Upper lobe of left lung (tissue), 4 donors: Measurements from ENCODE around the gene RNF126.

ENCODE experiments used
- EP300 ChIP-seq, 4 donors: sonication (generic); formaldehyde crosslinking; IDR thresholded peaks; one replicate each; pipeline ENCODE4 v1.5.1; 2017; ENCODE audit warnings: antibody characterized with exemption in 4 of 4, control low read depth in 2 of 4
- POLR2A ChIP-seq, 4 donors: fragments of 450-650 bp; IDR thresholded peaks; one replicate each; pipeline ENCODE4 v1.5.1; 2016 to 2017; ENCODE audit warnings: antibody characterized with exemption in 4 of 4, mild to moderate bottlenecking in 2 of 4
- TF ChIP-seq, protein P1 (sequence below), 6 experiments: fragments of 450-650 bp in 4 of 6; fragments of 200-600 bp in 2 of 6; sonication (generic) in 2 of 6; IDR thresholded peaks; one replicate each; pipeline ENCODE4 v1.5.1; 2016 to 2019; ENCODE audit warnings: antibody characterized with exemption in 6 of 6

DNA sequence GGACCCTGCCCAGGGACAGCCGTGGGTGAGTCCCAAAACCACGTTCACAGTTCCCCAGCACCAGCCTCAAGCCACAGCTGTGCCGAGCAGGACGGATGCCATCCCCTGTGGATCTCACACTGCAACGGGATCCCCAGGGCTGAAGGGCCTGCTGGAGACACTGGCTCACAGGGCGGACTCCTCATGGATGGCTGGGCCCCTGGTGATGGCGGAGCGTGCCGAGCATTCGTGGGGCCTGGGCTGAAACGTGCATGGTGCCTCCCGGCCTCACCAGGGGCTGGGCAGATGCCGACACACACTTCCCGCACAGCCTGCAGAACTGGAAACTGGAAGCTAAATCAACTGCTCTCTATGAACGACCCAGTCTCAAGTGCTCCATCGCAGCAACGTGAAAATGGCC, 9.6 kb downstream of the RNF126 start:
- TF ChIP-seq EP300 (IDR thresholded peaks at IDR 0.05) (no peak), POLR2A (IDR thresholded peaks at IDR 0.05) (no peak)
- TF ChIP-seq, protein P1, sequence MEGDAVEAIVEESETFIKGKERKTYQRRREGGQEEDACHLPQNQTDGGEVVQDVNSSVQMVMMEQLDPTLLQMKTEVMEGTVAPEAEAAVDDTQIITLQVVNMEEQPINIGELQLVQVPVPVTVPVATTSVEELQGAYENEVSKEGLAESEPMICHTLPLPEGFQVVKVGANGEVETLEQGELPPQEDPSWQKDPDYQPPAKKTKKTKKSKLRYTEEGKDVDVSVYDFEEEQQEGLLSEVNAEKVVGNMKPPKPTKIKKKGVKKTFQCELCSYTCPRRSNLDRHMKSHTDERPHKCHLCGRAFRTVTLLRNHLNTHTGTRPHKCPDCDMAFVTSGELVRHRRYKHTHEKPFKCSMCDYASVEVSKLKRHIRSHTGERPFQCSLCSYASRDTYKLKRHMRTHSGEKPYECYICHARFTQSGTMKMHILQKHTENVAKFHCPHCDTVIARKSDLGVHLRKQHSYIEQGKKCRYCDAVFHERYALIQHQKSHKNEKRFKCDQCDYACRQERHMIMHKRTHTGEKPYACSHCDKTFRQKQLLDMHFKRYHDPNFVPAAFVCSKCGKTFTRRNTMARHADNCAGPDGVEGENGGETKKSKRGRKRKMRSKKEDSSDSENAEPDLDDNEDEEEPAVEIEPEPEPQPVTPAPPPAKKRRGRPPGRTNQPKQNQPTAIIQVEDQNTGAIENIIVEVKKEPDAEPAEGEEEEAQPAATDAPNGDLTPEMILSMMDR (IDR thresholded peaks at IDR 0.05) = no peak
